Measurements from ENCODE around the gene PAGR1. TPM values are rescaled to one million over a fixed set of nuclear protein-coding genes. Genes with fewer than 3 reads are reported as not detected.

Gene PAGR1
- total RNA-seq, 1 donor from 2014 or later: 53.9 TPM

DNA sequence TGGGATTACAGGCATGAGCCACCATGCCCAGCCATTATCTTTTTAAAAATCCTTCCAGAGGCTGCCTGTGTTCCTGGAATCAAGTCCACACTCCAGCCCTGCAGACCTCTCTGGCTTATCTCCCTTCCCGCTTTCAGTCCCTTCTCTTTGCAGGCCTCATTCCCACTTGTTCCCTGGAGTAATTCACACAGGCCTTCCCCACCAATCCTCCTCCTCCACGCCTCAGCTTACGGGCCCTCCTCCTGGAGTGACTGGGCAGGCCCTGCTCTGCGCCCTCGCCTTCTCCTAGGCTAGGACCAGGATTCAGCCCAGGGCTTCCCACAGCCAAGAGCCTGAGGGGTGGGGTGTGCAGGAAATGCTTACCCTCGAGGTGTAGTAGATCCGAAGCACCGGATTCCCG lies 44.3 kb downstream of the PAGR1 start:
- H3K27me3 ChIP-seq (ENCODE audit: control insufficient read depth, insufficient read depth, low read length): no peaks in the 10 kb centered on the region
- no peaks in the 10 kb centered on the region for H3K36me3 ChIP-seq (ENCODE audit: control insufficient read depth, insufficient read depth, low read length)
- TF ChIP-seq, protein P1, sequence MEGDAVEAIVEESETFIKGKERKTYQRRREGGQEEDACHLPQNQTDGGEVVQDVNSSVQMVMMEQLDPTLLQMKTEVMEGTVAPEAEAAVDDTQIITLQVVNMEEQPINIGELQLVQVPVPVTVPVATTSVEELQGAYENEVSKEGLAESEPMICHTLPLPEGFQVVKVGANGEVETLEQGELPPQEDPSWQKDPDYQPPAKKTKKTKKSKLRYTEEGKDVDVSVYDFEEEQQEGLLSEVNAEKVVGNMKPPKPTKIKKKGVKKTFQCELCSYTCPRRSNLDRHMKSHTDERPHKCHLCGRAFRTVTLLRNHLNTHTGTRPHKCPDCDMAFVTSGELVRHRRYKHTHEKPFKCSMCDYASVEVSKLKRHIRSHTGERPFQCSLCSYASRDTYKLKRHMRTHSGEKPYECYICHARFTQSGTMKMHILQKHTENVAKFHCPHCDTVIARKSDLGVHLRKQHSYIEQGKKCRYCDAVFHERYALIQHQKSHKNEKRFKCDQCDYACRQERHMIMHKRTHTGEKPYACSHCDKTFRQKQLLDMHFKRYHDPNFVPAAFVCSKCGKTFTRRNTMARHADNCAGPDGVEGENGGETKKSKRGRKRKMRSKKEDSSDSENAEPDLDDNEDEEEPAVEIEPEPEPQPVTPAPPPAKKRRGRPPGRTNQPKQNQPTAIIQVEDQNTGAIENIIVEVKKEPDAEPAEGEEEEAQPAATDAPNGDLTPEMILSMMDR (IDR thresholded peaks at IDR 0.05; ENCODE audit: insufficient read depth, low read length, poor library complexity, severe bottlenecking): no peak

DNA sequence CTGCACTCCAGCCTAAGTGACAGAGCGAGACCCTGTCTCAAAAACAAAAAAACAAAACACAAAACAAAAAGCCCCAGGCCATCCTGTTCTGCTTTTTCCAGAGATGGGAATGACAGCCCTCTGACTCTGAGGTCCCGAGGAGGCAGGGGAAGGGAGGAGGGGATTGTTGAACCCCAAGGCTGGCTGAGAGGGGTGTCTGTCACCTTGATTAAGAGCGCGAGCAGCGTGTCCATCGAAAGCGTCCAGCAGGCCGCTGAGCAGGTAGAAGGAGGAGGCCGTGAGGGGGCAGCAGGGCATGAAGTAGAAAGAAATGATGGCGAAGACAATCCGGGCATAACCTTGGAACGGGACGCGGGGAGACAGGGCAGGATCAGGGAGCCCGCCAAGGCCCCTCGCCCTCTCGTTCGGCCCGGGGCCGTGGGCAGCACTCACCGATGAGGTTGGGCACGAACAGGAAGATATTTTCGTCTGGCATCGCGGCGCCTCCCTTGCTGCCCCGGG lies 46.5 kb downstream of the PAGR1 start:
- DNase-seq (ENCODE audit: low read depth): no peak
- Histone ChIP-seq H3K27me3 (ENCODE audit: control insufficient read depth, insufficient read depth, low read length) (no peaks in the 10 kb centered on the region), H3K36me3 (ENCODE audit: control insufficient read depth, insufficient read depth, low read length) (no peaks in the 10 kb centered on the region), H3K4me3 (ENCODE audit: low read depth, low read length) (peak overlapping the region; percentile 85)
- TF ChIP-seq, protein P1 (IDR thresholded peaks at IDR 0.05; ENCODE audit: insufficient read depth, low read length, poor library complexity, severe bottlenecking): peak; percentile 34

More for the DNA sequence above, 44.3 kb downstream of the PAGR1 start:
- no peak for DNase-seq (ENCODE audit: low read depth)
- no peak overlapping the region for H3K4me3 ChIP-seq (ENCODE audit: low read depth, low read length)

DNA sequence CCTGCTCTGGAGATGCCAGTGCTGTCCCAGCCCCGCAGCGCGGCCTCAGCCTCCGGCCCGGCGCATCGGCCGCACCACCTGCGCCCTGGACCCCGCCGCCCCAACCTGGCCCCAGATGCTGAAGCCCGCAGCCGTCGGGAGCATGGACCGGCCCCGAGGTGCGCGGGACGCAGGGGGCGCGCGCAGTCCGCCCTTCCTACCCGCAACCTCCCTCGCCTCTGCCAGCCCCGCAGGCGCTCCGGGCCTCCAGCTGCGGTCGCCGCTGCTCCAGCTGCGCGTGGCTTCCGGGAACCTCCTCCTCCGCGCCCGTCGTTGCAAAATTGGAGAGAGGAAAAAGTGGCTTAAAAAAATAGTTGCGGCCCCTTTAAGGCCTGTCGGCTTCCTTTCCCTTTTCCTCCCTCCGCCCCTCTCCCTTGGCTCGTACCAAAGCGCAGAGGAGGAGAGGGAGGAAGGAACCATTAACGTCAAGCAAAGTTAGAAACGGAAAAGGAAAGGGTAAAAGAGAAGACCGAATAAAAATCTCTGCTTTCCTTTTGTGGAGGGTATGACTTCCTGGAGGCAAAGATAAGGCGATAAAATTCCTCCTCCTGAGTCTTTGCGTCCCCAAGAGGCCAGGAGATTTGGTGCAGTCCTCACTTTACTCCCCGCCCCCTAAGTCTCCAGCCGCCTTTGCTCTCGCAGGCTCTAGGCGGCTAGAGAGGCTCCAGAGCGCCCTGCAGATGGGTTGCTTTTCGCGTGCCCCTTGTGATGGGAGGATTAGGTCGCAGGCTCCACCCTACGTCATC lies 47.1 kb downstream of the PAGR1 start, which contains the start of gene CDIPT:
CDIPT (minus strand) TSS at position 343 of the 785 bp plus-strand sequence. CDS start 369 bp downstream, outside the sequence.
- H3K27me3 ChIP-seq (ENCODE audit: control insufficient read depth, insufficient read depth, low read length): no peaks in the 10 kb centered on the region
- H3K36me3 ChIP-seq (ENCODE audit: control insufficient read depth, insufficient read depth, low read length): no peaks in the 10 kb centered on the region
- TF ChIP-seq, protein P1 (IDR thresholded peaks at IDR 0.05; ENCODE audit: insufficient read depth, low read length, poor library complexity, severe bottlenecking): peak; percentile 63
- peak within 1 kb of the TSS; percentile 85 for H3K4me3 ChIP-seq (ENCODE audit: low read depth, low read length)
- peak; percentile 77 for DNase-seq (ENCODE audit: low read depth)

DNA sequence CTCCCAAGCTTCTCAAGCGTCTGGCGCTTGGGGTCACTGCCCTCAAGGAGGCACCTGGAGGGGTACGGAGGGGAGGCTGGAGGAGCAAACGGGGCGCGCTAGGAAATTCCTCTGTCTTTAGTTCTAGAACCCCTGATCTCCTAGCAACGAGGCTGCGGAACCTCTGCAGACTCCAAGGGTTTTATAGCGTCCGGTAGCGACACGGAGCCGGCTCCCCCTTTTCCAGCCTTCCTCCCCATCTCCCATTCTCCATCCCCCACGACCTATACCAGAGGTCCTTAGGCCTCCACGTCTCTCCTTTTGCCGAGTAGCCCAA lies 47.7 kb downstream of the PAGR1 start:
- no peak for DNase-seq (ENCODE audit: low read depth)
- no peaks in the 10 kb centered on the region for H3K27me3 ChIP-seq (ENCODE audit: control insufficient read depth, insufficient read depth, low read length)
- peak overlapping the region; percentile 21 for H3K4me3 ChIP-seq (ENCODE audit: low read depth, low read length)
- TF ChIP-seq, protein P1 (IDR thresholded peaks at IDR 0.05; ENCODE audit: insufficient read depth, low read length, poor library complexity, severe bottlenecking): no peak
- H3K36me3 ChIP-seq (ENCODE audit: control insufficient read depth, insufficient read depth, low read length): no peaks in the 10 kb centered on the region

DNA sequence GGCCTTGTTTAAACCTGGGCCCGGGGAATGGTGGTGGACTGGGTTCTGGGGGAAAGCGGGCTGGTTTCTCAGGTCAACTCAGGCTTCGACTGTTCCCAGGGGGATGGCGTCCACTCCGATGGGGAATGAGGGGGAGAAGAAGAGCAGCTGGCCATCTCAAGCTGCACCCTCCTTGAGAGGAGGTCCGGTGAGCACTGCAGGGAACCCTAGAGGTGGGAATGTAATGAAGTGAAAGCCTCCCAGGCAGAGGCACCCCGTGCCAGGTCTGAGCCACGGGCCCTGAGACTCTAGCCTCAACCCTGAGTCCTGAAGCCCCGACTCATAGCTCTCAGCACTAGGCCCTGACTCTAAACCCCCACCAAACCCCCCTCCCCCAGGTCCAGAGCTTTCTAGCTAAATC lies 48.3 kb downstream of the PAGR1 start:
- DNase-seq (ENCODE audit: low read depth): no peak
- no peaks in the 10 kb centered on the region for H3K36me3 ChIP-seq (ENCODE audit: control insufficient read depth, insufficient read depth, low read length)
- no peak overlapping the region for H3K4me3 ChIP-seq (ENCODE audit: low read depth, low read length)
- no peaks in the 10 kb centered on the region for H3K27me3 ChIP-seq (ENCODE audit: control insufficient read depth, insufficient read depth, low read length)
- TF ChIP-seq, protein P1 (IDR thresholded peaks at IDR 0.05; ENCODE audit: insufficient read depth, low read length, poor library complexity, severe bottlenecking): no peak

Measured in kidney epithelial cell (primary cell).